Left lung (tissue), 10 donors: ENCODE data around the gene RSPH1. TPM values are rescaled to one million over a fixed set of nuclear protein-coding genes. Genes with fewer than 3 reads are reported as not detected.

Source experiments
- ATAC-seq: fragments of 200-7000 bp; cut with Tn5 transposase; one replicate; pipeline ENCODE4 v1.9.1; 2020; ENCODE audit warnings: moderate library complexity
- DNase-seq, 4 donors: peaks; one replicate each; pipeline ENCODE4 v3.0.0-alpha.2; 2013 to 2020
- H3K27ac ChIP-seq, 2 donors: fragments of 200-600 bp; sonication (generic) in 1 of 2; one replicate each; pipeline versions ENCODE4 v1.5.0 to v1.8.0; 2020 to 2021
- H3K27me3 ChIP-seq, 2 donors: fragments of 200-600 bp; sonication (generic) in 1 of 2; one replicate each; pipeline versions ENCODE4 v1.5.0 to v1.8.0; 2020 to 2021
- H3K36me3 ChIP-seq, 2 donors: fragments of 200-600 bp; sonication (generic) in 1 of 2; one replicate each; pipeline versions ENCODE4 v1.5.0 to v1.8.0; 2020 to 2021
- H3K4me1 ChIP-seq, 2 donors: fragments of 200-600 bp; one replicate each; pipeline ENCODE4 v1.8.0; 2021
- H3K4me3 ChIP-seq, 2 donors: fragments of 200-600 bp; sonication (generic) in 1 of 2; one replicate each; pipeline versions ENCODE4 v1.5.0 to v1.8.0; 2020 to 2021; ENCODE audit warnings: mild to moderate bottlenecking in 1 of 2
- H3K9me3 ChIP-seq, 2 donors: fragments of 200-600 bp; sonication (generic) in 1 of 2; one replicate each; pipeline versions ENCODE4 v1.5.0 to v1.8.0; 2020 to 2021
- CTCF ChIP-seq, 2 donors: fragments of 200-600 bp; sonication (generic) in 1 of 2; IDR thresholded peaks; one replicate each; pipeline versions ENCODE4 v1.5.0 to v1.8.0; 2021; ENCODE audit warnings: antibody characterized with exemption in 2 of 2
- intact Hi-C, 2 donors: fragments of 100-400 bp; cut with DNase I; formaldehyde crosslinking; loops; one replicate each; pipeline versions ENCODE4 v1.11.2 to v1.14.2; 2022
- polyA plus RNA-seq, 6 donors: library from polyadenylated mRNA; unstranded; fragments of 120-200 nt; gene quantifications; one replicate each; pipeline ENCODE4 v1.2.1, GENCODE V29; 2013; ENCODE audit not compliant: insufficient read length in 6 of 6
- total RNA-seq, 2 donors: library from RNA; stranded (reverse); fragmentation: NEBNext Ultra II Directional; extraction: Animal tissue kit (Norgen Biotek cat#: 25700); gene quantifications; one replicate each; pipeline ENCODE4 v1.2.1, GENCODE V29; 2021
- donor health status: DM: no; HTN: yes; CAD: no.
- donor health status: DM: no; HTN: no; CAD: no.

RSPH1 gene
- total and polyA plus RNA-seq, 8 donors = 0.73 to 27.3 (median 13.4) TPM

GRCh38 chr21:42509244-42509643 is 13.2 kb upstream of the RSPH1 start:
- DNase-seq (peak in 1 of 4 donors; percentile 40), ATAC-seq (peak; percentile 66)
- no peak overlapping the region for H3K27ac ChIP-seq
- H3K4me1 ChIP-seq = peaks cover 0 to 16% of the 10 kb centered on the region in 2 donors
- intact Hi-C loops = no loop called here
- H3K36me3 ChIP-seq = no peaks in the 10 kb centered on the region
- no peak for TF ChIP-seq CTCF (IDR thresholded peaks at IDR 0.05)
- no peaks in the 10 kb centered on the region for H3K27me3 ChIP-seq
- no peak overlapping the region for H3K4me3 ChIP-seq
- no peaks in the 10 kb centered on the region for H3K9me3 ChIP-seq

GRCh38 chr21:42508371-42508770 is 12.3 kb upstream of the RSPH1 start:
- no peak for TF ChIP-seq CTCF (IDR thresholded peaks at IDR 0.05)

GRCh38 chr21:42507418-42507817 is 11.4 kb upstream of the RSPH1 start:
- Histone ChIP-seq H3K27me3 (no peaks in the 10 kb centered on the region), H3K36me3 (no peaks in the 10 kb centered on the region), H3K27ac (no peak overlapping the region), H3K9me3 (no peaks in the 10 kb centered on the region), H3K4me1 (peaks cover 0 to 9% of the 10 kb centered on the region in 2 donors), H3K4me3 (no peak overlapping the region)
- no peak for DNase-seq
- intact Hi-C loops = no loop called here
- no peak for TF ChIP-seq CTCF (IDR thresholded peaks at IDR 0.05)
- no peak for ATAC-seq

More at GRCh38 chr21:42508371-42508770, 12.3 kb upstream of the RSPH1 start:
- H3K27ac ChIP-seq = no peak overlapping the region
- intact Hi-C loops = no loop called here
- H3K4me1 ChIP-seq = peaks cover 0 to 16% of the 10 kb centered on the region in 2 donors
- no peak for DNase-seq
- H3K9me3 ChIP-seq = no peaks in the 10 kb centered on the region
- H3K27me3 ChIP-seq = no peaks in the 10 kb centered on the region
- H3K4me3 ChIP-seq = no peak overlapping the region
- no peaks in the 10 kb centered on the region for H3K36me3 ChIP-seq
- no peak for ATAC-seq

GRCh38 chr21:42505090-42505726 is 9.2 kb upstream of the RSPH1 start:
- Histone ChIP-seq H3K36me3 (no peaks in the 10 kb centered on the region), H3K4me3 (no peak overlapping the region), H3K27ac (no peak overlapping the region), H3K4me1 (peaks cover 0 to 9% of the 10 kb centered on the region in 2 donors), H3K27me3 (no peaks in the 10 kb centered on the region), H3K9me3 (no peaks in the 10 kb centered on the region)
- DNase-seq = no peak
- intact Hi-C loops = no loop called here
- TF ChIP-seq CTCF (IDR thresholded peaks at IDR 0.05) = no peak
- no peak for ATAC-seq

- no peak for DNase-seq
- Histone ChIP-seq H3K4me3 (no peak overlapping the region), H3K9me3 (no peaks in the 10 kb centered on the region), H3K4me1 (peaks cover 0 to 6% of the 10 kb centered on the region in 2 donors), H3K27me3 (no peaks in the 10 kb centered on the region), H3K27ac (no peak overlapping the region), H3K36me3 (no peaks in the 10 kb centered on the region)
- TF ChIP-seq CTCF (IDR thresholded peaks at IDR 0.05) = no peak
- no peak for ATAC-seq
- intact Hi-C loops = no loop called here
Observed at GRCh38 chr21:42503711-42504110, 7.7 kb upstream of the RSPH1 start.
